ENCODE results near the gene PPP2R5B. TPM values are rescaled to one million over a fixed set of nuclear protein-coding genes. Genes with fewer than 3 reads are reported as not detected.

The PPP2R5B gene
- total RNA-seq, 2 donors from 2014 or later = 2.8 to 29.9 TPM

DNA sequence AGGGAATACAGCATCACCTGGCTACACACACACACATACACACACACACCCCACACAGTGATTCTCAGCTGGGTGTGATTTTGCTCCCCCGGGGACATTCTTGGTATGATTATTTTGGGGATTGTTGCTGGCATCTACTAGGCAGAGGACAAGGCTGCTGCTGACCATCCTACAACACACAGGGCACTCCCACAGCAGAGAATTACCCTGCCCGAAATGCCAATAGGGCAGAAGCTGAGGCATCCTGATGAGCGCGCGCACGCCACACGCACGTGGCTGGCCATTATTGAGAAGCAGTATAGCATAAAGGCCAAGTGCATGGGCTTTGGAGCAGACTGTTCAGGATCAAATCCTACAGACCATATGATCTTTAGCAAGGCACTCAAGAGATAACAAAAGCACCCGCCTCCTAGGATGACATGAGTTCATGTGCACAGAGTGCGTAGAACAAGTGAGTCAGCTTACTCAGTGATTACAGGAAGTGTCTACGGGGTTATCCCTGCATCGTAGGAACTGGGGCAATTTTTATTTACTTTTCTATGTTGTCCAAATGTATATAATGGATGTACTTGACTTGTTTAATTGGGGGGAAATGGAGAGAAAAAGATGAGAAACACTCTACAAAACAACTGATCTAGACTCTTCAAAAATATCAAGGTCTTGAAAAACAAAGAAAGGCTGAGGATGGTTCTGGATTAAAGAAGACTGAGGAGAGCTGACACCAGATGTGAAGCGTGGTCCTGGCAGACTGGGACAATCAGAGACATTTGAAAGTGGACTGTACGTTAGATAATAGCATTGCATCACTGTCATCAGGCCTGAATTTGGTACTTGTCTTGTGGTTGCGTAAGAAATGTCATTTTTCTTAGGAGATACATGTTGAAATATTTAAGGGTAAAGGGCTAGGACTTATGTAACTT, 38.9 kb upstream of the PPP2R5B start:
- Mint-ChIP-seq H3K27ac (peak overlapping the region; percentile 70 to 94), H3K36me3 (no peaks in the 10 kb centered on the region), H3K9me3 (no peaks in the 10 kb centered on the region)
- DNase-seq (ENCODE audit: low spot score in 2 of 2) = no peak
- peak; percentile 73 to 91 for ATAC-seq

DNA sequence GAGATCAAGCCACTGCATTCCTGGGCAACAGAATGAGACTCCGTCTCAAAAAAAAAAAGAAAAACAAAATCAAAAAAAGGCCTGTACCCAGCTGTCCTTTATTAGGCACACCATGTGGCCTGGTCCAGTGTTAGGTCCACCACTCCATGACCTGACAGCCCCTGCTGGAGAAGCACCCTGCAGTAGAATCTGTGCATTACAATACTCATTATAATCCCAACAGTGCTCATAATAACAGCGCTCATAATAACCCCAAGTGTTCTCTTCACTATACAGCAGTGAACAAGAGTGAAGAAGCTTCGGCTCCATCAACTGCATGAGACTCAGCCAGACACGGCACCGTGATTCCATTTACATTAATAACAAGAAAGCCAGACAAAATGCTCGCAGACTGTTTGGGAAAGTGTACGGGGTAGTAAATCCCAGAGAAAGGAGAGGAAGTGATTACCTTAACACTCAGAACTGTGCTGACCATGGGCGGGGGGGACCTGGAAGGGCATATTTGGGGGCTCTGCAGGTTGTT, 37.2 kb upstream of the PPP2R5B start:
- peak overlapping the region; percentile 25 to 46 for H3K27ac Mint-ChIP-seq
- H3K36me3 Mint-ChIP-seq = no peaks in the 10 kb centered on the region
- ATAC-seq = no peak
- H3K9me3 Mint-ChIP-seq = no peaks in the 10 kb centered on the region
- no peak for DNase-seq (ENCODE audit: low spot score in 2 of 2)

DNA sequence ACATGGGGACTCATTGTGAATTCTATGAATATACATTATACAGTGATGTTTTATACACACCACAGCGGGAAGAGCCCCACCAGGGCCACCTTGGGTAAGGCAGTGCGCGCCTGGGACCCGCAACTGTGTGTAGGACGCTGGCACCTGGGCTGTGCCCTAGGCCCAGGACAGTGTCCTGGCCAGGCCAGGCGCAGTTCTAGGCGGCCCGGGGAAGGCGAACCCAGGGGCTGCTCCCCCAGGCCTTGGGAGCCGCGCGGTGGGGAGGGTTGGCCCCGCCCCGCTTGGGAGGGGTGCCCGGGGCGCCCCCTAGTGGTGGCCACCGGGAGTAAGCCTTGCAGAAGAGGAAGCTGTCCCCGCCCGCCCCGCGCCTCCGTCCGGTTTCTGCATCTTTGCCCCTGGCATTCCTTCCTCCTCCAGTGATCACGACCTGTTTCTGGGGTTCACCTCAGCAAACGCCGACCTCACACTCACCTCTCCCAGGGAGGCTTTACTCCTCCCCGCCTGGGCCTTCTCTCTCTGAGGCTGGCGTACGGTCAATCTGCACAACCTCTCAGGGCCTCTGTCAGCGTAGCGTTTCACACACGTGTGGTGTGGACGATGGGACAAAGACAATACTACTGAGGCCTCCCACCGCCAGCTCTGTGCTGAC, 36.6 kb upstream of the PPP2R5B start:
- DNase-seq (ENCODE audit: low spot score in 2 of 2) (peak; percentile 82 to 96), ATAC-seq (peak; percentile 81 to 89)
- H3K27ac Mint-ChIP-seq = peak overlapping the region; percentile 46 to 62
- H3K9me3 Mint-ChIP-seq = no peaks in the 10 kb centered on the region
- no peaks in the 10 kb centered on the region for H3K36me3 Mint-ChIP-seq

DNA sequence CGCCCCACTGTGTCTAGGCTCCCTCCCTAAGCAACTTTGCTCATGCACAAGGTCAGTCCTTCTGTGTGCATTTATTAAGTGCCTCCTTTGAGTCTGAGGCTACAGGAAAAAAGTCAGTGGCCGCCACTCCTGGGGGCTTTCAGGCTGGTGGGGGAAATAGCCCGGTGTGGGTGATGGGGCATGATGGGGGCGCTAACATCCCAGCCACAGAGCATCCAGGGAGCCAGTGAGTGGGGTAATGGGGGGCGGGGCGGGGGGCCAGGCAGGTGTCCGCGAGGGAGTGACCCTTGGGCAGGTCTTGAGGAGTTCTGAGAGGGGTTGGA, 36.1 kb upstream of the PPP2R5B start:
- no peaks in the 10 kb centered on the region for H3K9me3 Mint-ChIP-seq
- no peak for ATAC-seq
- no peak for DNase-seq (ENCODE audit: low spot score in 2 of 2)
- no peaks in the 10 kb centered on the region for H3K36me3 Mint-ChIP-seq
- H3K27ac Mint-ChIP-seq = peak overlapping the region; percentile 46 to 62

DNA sequence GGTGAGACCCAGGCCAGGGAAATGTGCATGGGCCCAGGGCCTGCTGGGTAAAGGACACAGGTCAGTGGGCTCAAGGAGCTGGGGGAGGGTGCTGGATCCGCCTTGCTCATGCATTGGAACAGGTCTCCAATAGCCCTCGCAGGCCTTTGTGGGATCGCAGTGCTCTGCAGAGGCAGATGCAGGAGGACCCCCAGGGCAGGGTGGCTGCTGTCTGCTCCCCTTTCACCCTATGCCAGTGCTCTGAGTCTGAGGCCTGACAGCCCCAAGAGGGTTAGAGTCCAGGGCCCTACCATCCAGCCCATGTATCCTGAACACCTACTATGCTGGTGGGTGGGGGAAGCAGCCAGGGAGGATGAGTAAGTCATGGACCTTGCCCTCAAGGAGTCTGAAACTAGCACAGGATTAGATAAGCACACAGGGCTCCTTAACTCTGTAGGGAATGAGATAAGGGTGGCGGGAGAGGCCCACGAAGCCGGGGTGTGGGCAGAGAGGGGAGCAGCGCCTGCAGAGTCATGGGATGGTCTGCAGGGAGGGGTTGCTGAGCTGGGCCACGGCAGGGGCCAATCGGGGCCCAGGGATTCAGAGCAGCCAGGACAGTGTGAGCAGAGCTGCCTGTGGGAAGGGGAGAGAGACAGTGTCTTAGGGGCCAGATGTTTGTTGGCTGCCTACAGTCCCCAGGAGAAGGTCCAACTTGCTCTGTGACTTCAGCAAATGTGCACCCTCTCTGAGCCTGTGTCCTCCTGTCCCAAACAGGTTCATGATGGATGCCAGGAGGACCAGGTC, 35.6 kb upstream of the PPP2R5B start:
- no peaks in the 10 kb centered on the region for H3K9me3 Mint-ChIP-seq
- DNase-seq (ENCODE audit: low spot score in 2 of 2) (no peak), ATAC-seq (peak in 1 of 2 donors; percentile 15)
- H3K36me3 Mint-ChIP-seq = no peaks in the 10 kb centered on the region
- no peak overlapping the region for H3K27ac Mint-ChIP-seq

DNA sequence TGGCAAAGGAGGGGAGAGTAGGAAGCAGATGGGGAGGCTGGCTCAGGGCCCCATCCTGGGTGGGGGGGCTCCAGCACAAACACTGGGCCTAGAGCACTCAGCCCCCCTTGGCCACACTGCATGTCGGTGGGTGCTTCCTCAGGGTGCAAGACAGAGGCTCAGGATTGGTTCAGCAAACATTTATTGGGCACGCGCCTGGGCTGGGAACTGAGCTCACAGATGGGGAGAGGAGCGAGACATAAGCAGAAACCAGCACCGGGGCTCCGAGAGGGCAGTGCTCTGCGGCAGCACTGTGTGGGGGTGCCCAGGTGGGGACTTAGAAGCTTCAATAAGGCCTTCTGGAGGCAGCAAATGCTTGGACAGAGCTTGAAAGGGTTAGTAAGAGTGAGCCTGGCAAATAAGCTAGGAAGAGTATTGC, 34.0 kb upstream of the PPP2R5B start:
- H3K9me3 Mint-ChIP-seq = no peaks in the 10 kb centered on the region
- DNase-seq (ENCODE audit: low spot score in 2 of 2) (no peak), ATAC-seq (no peak)
- H3K27ac Mint-ChIP-seq = peak overlapping the region in 1 of 2 donors; percentile 72
- H3K36me3 Mint-ChIP-seq = no peaks in the 10 kb centered on the region

DNA sequence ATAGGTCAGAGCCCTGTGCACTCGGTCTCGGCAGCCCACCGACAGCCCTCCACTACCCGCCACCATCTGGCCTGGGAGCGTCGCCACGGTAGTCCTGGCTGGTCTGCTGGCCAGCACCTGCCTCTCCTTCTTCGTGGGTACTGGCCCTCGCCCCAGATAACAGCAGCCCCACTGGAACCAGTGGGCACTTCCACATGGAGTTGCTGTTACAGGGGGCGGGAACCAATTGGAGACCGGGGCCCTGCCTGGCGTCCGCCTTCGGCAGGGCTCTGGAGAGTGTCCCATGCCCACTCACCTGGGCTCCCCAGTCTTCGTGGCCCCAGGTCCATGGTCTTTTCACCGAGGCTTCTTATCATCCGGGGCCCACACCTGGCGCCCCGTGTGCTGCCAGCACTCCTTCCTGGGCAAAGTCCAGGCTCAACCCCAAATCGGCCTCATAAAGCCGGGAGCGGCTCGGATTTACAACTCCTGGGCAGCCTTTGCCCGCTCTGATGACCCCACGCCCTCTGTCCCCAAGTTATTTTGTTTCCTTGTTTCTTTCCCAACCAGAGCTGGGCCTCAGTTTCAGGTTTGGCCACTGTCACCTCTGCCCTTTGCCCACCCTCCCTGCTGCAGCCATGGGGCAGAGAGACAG, 33.2 kb upstream of the PPP2R5B start:
- no peaks in the 10 kb centered on the region for H3K9me3 Mint-ChIP-seq
- no peaks in the 10 kb centered on the region for H3K36me3 Mint-ChIP-seq
- ATAC-seq = no peak
- DNase-seq (ENCODE audit: low spot score in 2 of 2) = no peak
- H3K27ac Mint-ChIP-seq = peak overlapping the region; percentile 30 to 44

DNA sequence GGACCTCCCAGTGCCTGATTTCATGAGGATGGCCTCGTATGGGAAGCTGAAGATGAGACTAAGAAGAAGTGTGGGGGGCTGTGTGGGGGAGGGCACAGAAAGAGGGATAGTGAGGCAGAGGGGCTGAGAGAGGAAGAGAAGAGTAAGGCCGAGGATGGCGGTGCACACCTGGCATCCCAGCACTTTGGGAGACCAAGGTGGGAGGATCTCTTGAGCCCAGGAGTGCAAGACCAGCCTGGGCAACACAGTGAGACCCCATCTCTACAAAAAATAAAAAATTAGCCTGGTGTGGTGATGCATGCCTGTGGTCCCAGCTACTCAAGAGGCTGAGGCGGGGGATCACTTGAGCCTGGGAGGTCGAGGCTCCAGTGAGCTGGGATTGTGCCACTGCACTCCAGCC, 32.6 kb upstream of the PPP2R5B start:
- ATAC-seq = no peak
- Mint-ChIP-seq H3K9me3 (no peaks in the 10 kb centered on the region), H3K27ac (peak overlapping the region; percentile 30 to 44)

DNA sequence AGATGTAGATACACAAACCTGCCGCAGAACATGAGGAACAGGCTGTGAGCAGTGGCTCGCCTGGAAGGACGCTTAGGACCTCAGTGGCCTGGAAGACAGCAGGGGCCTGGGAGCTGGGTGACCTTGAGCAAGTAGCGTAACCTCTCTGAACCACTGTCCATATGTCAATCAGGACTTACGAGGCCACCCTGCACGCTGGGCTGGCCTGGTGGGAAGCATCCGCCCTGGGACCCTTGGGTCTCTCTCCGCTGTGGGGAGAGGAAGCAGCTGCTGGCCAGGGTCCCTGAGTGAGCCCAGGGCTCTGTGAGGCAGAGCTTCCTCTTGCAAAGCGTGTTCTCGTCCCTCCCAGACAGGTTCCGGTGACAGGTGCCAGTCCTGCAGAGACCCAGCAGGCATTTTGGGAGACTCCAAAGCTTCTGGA, 32.1 kb upstream of the PPP2R5B start:
- ATAC-seq = no peak
- peak overlapping the region; percentile 30 to 33 for H3K27ac Mint-ChIP-seq

More for the DNA sequence above, 32.6 kb upstream of the PPP2R5B start:
- DNase-seq (ENCODE audit: low spot score in 2 of 2) = no peak
- H3K36me3 Mint-ChIP-seq = no peaks in the 10 kb centered on the region

DNA sequence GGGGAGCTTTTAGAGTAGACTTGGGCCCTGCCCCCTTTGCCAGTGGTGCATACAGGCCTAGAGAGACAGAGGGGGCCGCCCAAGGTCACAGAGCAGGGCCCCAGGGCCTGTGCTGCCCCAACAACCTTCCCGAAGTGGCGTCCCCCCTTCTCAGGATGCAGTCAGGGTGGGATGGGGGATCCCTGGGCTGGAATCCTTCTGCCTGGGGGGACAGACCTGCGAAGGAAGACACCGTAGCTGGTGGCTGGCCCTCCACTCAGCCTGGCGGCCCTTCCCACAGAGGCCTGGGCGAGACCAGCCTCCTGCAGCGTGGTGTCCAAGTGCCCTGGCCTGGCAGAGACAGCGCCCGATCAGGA, 31.7 kb upstream of the PPP2R5B start:
- Mint-ChIP-seq H3K9me3 (no peaks in the 10 kb centered on the region), H3K27ac (no peak overlapping the region), H3K36me3 (no peaks in the 10 kb centered on the region)
- ATAC-seq (no peak), DNase-seq (ENCODE audit: low spot score in 2 of 2) (no peak)

More for the DNA sequence above, 32.1 kb upstream of the PPP2R5B start:
- no peak for DNase-seq (ENCODE audit: low spot score in 2 of 2)
- no peaks in the 10 kb centered on the region for H3K36me3 Mint-ChIP-seq
- no peaks in the 10 kb centered on the region for H3K9me3 Mint-ChIP-seq

DNA sequence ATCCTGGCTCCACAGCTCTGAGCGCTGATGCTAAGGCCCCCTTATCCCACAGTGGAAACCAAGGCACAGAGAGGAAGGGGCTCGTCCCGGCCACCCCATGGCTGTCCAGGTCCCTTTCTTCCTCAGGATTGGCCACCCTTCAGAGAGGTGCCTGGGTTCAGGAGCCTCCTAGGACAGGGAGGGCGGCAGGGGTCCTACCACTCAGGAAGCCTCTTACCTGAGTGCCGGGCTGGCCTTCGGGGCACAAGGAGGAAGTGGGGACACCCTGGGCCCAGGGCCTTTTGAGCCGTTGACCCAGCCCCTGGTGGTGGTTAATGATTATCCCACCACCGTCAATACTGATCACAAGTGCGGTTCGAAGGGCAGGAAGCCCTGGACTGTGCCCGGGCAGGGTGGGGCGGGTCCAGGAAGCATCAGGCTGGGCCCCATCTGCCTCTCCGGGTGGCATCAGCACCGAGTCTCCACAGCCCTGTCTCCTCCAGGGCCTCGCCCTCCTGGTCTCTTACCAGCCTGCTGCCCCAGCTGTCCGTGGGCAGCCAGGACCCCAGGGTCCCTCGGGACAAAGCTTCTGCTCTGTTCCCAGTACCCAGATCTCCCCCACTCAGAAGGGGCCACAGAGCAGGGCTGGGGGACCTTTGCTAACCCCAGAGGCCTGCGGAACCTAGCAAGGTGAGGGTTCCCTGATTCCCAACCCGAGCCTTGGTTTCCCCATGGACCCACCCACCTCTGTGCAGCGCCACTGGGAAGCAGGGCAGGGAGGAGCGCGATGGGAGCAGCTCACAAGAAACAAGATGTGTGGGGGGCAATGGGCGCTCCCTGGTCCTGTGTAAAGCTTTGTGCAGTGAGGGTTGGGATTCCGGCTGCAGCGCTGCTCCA, 31.1 kb upstream of the PPP2R5B start:
- H3K27ac Mint-ChIP-seq = peak overlapping the region in 1 of 2 donors; percentile 39
- no peaks in the 10 kb centered on the region for H3K36me3 Mint-ChIP-seq
- DNase-seq (ENCODE audit: low spot score in 2 of 2) (no peak), ATAC-seq (no peak)
- no peaks in the 10 kb centered on the region for H3K9me3 Mint-ChIP-seq

DNA sequence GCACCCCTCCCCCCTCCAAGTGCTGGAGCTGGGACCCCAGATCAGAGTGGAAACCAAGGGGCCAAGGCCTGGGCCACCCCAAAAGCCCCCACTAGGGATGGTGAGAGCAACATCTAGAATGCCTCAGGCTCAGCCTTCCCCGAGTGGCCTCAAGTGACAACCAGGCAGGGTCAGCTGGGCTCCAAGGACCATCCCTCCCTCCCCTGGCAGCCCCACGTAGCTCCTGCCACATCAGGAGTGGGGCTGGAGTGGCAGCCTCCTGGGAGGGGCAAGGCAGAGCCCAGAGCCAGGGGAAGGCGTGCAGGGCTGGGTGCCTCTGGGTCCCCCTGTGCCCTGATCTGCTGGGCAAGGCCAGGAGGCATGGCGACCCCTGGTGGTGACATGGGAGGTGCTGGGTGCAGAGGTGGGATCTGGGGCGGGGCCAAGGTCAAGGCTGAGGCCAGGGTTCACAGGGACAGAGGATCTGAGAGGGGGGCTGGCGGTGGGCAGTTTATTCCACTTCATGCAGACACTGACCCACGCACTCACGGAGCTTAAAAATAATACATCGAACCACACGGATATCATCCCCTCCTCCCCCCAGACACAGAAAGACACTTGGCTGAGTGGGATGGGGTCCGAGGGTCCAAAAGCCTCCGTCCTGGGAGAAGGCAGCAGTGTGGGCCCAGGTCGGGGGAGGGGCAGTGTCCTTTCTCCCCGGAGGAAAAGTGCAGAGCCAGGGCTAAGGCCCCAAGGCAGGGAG, 30.2 kb upstream of the PPP2R5B start:
- H3K27ac Mint-ChIP-seq = peak overlapping the region in 1 of 2 donors; percentile 39
- ATAC-seq (peak; percentile 96 to 97), DNase-seq (ENCODE audit: low spot score in 2 of 2) (peak; percentile 83 to 97)
- no peaks in the 10 kb centered on the region for H3K9me3 Mint-ChIP-seq
- H3K36me3 Mint-ChIP-seq = peaks cover 0 to 2% of the 10 kb centered on the region in 2 donors

DNA sequence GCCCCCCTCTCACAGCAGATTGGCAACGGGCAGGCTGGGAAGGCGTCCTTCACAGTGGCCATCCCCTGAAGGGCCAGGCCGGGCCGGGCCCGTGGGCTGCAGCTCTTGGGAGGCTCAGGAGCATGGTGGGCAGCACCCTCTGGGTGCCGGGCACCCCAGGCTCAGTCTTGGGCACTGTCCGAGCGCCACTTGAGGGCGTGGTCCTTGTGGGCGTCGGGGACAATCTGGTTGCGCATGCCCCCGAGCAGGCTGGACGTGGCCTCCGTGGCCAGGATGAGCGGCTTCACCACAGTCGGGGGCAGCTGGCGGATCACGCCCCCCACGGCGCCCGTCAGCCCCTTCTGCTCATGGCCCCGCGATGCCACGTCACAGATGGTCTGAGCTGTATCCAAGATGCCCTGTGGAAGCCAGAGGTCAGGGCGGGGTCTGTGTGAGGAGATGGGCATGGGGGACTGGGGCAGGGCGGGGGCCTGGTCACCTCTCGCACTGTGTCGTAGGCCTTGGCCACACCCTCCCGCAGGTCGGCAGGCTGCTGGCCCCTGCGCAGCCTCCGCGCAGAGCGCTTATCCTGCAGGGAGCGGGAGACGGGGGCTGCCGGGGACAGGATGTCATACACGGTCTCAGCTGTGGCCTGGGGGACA, 29.6 kb upstream of the PPP2R5B start:
- H3K36me3 Mint-ChIP-seq = peaks cover 0 to 5% of the 10 kb centered on the region in 2 donors
- ATAC-seq (no peak), DNase-seq (ENCODE audit: low spot score in 2 of 2) (no peak)
- H3K9me3 Mint-ChIP-seq = no peaks in the 10 kb centered on the region
- H3K27ac Mint-ChIP-seq = peak overlapping the region in 1 of 2 donors; percentile 39

DNA sequence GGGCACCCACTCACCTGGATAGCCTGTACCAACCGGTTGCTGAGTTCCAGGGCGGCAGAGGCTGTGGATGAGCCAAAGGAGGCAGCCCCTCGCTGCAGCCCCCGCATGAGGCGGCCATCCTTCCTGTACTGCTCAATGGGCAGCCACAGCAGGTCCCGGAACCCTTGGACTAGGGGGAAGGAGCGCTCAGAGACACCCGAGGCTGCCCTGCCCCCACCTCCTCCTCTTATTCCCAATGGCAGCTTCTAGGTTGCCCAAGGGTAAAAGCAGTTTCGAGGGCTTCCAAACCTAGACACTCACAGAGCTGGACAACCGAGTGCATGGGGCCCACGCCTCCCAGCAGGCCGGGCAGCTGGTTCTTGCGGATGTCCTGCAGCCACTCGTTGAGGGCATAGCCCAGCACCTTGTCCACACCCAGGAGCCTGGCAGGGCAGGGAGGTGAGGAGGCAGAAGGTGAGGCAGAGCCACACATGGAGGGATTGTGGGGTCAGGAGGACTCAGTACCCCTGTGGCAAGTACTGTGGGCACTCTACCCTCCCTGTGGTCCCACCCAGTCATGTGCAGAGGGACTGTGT, 28.0 kb upstream of the PPP2R5B start:
- Mint-ChIP-seq H3K9me3 (no peaks in the 10 kb centered on the region), H3K36me3 (peaks cover 0 to 5% of the 10 kb centered on the region in 2 donors), H3K27ac (peak overlapping the region in 1 of 2 donors; percentile 18)
- no peak for ATAC-seq
- no peak for DNase-seq (ENCODE audit: low spot score in 2 of 2)
